ELR (cell line): ENCODE measurements around the gene CCDC138.

Experiments used
- DNase-seq: peaks from one replicate; pipeline ENCODE4 v3.0.0-alpha.2; 2015; ENCODE audit warnings: low read depth

CCDC138 gene

DNA sequence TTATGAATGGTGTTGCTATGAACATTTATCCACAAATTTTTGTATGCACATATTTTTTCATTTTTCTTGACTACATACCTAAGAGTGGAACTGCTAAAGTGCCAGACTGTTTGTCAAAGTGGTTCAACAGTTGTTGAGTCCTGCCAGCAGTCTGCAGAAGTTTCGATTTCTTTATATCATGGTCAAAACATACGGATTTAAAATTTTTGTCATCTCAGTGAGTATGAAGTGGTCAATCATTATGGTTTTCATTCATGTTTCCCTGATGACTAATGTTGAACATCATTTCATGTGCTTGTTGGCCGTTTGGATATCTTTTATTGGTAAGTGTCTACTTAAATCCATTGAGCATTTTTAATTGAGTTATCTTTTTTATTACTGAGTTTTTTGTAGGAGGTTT is 39.2 kb downstream of the CCDC138 start:
- DNase-seq: peak; percentile 7

DNA sequence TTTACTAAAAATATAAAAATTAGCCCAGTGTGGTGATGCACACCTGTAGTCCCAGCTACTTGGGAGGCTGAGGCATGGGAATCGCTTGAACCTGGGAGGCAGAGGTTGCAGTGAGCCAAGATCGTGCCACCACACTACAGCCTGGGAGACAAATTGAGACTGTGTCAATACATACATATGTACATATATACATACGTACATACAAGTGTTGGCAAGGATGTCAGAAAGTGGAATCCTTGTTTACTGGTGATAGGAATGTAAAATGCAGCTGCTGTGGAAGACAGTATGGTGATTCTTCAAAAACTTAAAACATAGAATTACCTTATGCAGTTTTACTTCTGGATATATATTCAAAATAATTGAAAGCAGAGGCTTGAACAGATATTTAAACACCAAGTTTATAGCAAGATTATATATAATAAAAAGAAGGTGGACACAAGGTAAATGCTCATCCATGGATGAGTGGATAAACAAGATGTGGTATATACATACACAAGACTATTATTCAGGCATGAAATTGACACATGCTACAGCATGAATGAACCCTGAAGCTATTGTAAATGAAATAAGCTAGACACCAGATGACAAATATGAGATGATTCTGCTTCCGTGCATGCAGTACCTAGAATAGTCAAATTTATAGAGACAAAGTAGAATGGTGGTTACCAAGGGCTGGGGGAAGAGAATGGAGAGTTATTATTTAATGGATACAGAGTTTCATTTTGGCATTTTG is 43.2 kb downstream of the CCDC138 start:
- no peak for DNase-seq

DNA sequence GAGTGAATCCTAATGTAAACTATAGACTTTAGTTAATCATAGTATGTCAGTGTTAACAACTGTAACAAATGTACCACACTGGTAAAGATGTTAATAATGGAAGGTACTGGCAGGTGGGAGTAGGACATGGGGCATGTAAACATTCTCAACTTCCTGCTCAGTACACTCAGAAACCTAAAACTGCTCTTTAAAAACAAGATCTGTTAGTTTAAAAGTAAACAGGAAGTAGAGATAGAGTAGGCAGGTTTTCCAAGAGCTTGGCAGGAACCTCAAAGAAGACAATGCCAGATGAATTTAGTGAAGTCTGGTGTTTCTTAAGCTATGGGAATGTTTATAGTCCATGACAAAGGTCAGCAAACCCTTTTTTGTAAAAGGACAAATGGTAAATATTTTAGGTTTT is 46.6 kb downstream of the CCDC138 start:
- peak; percentile 8 for DNase-seq

DNA sequence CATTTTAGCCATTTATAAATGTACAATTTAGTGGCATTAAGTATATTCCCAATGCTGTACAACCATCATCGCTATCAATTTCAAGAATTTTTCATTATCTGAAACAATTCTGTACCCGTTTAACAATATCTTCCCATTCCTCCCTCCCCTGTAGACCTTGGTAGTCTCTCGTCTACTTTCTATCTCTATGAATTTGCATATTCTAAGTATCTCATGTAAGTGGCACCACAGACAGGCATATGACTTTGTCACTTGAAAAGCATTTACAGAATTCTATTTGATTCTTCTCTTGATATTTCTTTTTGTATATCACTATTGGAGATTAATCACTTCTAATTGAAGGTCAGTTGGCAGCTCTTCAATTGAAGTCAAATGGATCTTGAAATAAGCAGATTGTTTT is 48.0 kb downstream of the CCDC138 start:
- DNase-seq: no peak

DNA sequence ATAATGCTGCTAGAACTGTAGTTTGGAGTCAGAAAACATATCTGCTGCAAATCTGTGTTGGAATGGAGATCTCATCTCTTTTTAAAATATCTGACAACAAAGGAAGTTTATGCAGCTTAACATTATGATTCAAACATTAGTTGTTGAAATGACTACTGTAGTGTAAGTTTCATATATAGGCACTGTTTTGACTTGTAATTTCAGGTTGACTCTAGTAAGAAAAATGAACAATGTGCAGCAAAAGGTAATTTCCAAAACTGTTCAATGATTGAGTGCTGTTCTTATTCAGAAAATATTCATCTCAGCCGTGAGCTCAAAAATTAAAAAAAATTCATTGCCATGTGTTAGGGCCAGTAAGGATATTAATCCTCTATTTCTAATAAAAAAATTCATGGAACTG is 48.5 kb downstream of the CCDC138 start:
- no peak for DNase-seq

DNA sequence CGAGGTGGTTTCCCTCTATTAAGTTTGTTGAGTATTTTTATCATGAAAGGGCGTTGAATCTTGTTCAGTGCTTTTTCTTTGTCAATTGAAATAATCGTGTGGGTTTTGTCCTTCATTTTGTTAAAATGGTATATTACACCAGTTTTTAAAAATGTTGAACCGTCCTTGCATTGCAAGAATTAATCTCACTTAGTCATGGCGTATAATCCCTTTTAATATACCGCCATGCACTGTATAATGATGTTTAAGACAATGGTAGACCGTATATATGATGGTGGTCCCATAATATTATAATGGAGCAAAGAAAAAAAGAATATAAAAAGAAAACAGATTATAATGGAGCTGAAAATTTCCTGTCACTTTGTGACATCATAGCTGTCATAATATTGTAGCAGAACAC is 50.6 kb downstream of the CCDC138 start:
- no peak for DNase-seq

DNA sequence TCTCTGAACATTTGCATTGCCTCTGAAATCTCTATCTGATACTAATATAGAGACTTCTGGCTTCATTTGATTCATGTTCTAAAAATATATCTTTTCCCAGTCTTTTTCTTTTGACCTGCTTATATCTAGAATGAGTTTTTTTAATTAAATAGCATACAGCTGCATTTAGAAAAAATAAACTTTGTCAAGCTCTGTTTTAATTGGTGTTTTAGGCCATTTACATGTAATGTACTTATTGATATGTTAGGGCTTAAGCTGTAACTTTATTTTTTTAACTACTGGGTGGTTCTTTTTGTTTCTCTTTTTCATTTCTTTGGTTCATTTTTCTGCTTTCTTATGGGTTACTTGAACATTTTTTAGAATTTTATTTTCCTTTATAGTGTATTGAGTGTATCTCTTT is 54.9 kb downstream of the CCDC138 start:
- no peak for DNase-seq

DNA sequence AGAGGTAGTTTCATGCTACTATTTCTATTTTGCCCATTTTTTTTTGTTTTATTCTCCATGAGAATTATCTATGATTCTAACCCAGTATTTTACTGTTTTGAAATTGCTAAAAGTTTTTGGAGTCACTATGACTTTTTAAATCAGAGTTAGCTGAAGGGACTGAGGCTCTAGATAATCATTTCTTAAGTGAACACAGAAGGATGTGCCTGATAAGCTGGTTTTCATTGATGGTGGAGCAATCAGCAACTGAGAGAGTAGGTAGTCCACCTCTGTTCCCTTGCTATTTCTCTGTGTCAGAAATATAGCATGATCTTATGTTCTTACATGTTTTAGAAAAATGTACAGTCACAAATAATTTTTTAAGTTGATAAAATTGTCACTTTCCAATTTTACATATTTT is 59.4 kb downstream of the CCDC138 start:
- DNase-seq: no peak

DNA sequence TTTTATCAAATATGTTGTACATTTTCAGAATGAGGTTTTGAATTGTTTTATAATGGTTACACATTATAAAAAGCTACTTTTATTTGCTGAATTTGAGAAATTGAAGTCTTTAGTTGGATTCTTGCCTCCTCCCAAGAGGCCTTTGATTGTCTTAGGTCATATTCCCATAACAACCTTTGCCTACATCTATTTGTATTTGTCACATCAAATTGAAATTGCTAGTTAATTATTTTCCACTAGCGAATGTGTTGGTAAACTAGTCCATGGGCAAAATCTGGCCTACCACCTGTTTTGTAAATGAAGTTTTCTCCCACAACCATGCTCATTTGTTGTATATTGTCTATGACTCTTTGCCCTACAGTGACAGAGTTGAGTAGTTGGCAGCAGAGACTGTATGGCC is 60.4 kb downstream of the CCDC138 start:
- DNase-seq: no peak

DNA sequence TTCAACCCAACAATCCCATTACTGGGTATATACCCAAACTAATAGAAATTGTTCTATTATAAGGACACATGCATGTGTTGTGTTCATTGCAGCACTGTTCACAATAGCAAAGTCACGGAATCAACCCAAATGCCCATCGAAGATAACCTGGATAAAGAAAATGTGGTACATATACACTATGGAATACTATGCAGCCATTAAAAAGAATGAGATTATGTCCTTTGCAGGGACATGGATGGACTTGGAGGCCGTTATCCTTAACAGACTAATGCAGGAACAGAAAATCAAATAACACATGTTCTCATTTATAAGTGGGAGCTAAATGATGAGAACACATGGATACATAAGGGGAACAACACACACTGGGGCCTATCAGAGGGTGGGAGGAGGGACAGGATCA is 65.8 kb downstream of the CCDC138 start:
- no peak for DNase-seq

DNA sequence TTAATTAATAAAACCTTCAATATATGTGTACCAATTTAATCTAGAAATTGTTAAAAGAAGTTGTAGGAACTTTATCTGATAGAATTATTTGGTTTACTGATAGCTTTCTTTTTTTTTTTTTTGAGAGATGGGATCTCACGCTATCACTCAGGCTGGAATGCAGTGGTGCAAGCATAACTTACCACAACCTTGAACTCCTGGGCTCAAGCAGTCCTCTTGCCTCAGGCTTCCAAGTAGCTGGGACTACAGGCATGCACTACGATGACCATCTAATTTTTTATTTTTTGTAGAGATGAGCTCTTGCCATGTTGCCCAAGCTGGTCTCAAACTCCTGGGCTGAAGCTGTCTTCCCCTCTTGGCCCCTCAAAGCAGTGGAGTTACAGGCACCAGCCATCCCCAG is 66.8 kb downstream of the CCDC138 start:
- peak; percentile 32 for DNase-seq

DNA sequence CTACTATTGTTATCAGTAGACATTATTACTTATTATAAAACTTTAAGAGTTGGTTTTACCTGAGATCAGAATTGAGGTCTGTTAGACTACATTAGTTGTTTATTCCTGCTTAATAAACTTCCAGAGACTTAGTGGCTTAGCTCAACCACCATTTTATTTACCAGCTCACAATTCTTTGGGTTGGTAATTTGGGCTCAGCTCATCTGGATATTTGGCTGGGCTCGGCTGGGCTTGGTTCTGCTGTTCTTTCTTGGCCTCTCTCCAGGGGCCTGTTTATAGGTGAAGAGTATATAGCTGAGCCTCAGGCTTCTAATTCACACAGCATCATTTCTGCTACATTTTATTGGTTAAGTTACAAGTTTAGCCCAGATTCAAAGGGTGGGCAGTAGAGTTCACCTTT is 67.9 kb downstream of the CCDC138 start:
- DNase-seq: no peak

DNA sequence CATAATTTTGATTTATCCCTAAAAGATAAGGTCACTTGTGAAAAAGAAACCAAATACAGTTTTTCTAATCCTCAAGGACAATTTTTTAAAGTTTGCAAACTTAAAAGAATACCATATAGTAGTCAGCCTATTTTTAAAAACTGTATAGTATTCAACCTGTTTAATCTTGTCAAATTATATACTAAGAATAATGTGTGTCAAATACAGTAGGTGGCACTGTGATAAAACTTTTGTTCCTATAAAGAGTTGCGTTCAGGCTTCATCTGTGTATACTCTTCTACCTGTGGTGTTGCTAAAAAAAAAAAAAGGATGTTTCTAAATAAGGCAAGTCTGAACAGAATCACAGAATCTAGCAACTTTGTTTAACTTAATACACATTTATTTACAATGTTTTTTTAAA is 68.6 kb downstream of the CCDC138 start:
- DNase-seq: peak; percentile 28

DNA sequence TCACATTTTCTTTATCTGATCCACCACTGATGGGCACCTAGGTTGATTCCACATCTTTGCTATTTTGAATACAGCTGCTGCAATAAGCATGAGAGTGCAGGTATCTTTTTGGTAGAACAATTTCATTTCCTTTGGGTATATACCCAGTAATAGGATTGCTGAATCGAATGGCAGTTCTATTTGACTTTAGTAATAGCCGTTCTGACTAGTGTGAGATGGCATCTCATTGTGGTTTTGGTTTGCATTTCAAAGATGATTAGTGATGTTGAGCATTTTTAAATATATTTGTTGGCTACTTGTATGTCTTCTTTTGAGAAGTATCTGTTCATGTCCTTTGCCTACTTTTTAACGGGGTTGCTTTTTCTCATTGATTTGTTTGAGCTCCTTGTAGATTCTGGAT is 72.3 kb downstream of the CCDC138 start:
- DNase-seq: peak; percentile 70

DNA sequence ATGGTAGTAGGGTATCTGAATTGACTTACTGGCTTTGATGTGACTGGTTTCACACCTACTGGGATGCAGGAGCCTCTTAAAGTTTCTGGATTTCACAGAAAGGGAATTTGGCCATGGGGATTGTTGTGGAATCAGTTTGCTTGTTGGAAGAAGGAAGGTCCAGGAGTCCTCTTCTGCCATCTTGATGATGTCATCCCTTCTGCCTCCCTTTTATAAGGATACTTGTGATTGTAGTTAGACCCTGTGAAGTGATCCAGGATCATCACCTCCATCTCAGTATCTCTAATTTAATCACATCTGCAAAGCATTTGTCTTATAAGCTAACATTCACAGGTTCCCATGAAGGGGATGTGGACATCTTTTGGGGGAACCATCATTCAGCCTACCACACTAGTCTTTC is 79.5 kb downstream of the CCDC138 start:
- DNase-seq: no peak

DNA sequence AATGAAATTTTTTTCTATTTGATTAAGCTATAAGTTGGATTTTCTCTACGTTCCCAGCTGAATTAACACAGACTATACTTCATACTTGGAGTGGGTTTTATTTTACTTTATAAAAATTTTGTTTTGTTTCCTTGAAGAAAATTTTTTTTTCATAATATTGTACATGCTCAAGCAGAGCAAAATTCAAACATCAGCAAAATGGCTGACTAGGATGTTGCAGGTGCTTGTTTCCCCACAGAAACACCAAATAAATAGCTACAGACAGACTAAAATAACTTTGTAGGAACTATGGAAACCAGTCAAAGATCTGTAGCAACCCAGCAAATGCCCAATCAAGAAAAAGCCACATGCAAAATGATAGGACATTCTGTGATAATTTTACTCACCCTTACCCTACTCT is 82.3 kb downstream of the CCDC138 start:
- DNase-seq: no peak

DNA sequence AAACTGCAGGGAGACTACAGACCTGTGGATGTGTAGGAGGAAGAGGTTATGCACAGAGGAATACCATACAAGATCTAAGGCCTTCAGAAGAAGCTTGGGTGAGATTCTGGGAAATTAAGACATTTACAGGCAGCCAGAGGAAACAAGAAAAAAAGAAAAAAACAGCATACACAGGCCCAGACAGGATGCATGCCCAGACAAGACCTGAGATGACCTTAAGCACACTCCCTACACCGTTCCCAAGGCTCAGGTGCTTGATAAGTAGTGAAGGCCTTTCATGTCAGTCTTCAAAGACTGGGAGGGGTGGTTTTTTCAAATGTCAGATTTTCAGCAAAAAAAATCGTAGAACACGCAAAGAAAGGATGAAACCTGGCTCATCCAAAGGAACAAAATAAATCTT is 83.0 kb downstream of the CCDC138 start:
- DNase-seq: no peak

DNA sequence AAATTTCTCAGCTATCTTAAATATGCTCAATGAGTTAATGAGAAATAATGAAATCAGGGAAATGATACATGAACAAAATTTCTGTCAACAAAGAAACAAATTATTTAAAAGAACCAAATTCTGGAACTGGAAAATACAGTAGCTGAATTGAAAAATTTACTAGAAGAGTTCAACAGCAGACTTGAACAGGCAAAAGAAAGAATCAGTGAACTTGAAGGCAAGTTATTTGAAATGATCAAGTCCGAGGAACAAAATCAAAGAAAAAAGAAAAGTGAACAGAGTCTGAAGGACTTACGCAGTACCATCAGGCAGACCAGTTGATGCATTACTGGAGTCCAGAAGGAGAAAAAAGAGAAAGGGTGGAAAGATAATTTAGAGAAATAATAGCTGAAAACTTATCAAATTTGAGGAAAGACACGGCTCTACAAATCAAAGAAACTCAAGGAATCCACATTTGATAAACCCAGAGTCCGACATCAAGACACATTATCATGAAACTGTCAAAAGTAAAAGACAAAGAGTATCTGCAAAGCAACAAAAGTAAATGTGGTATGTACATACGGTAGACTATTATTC is 83.6 kb downstream of the CCDC138 start:
- no peak for DNase-seq

DNA sequence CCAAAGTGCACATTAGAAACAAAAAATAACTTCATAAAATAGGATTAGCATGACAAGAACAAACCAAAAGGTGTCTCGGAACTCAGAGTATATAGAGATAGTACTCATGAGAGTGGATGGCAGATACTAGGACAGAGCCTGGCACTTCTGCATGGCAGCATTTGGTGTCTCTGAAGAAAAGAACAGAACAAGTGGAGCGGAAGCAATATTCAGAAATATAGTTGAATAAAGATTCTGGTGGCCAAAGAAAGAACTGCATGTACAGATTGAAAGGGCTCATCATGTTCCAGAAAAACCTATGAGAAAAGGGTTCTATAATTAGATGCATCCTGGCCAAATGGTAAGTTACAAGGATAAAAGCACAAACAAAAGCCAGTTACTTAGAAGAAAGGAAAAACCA is 90.9 kb downstream of the CCDC138 start:
- no peak for DNase-seq

DNA sequence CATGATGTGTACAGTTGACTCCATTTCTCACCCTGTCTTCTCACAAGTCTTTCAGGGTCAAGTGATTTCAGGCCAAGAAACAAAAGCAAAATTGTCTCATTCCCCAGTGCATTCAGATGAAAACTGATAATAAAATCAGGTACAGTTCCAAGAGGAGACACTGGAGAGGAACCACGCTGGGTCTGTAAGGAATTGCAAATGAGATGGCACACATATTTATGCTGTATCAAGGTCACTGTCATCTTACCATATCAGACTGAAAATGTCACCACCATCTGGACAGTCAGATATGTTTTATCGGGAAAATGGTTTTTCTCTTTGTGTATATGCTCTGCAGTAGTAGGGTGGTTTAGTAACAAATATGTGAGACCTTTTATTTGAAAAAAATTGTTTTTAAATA is 91.7 kb downstream of the CCDC138 start:
- DNase-seq: no peak

DNA sequence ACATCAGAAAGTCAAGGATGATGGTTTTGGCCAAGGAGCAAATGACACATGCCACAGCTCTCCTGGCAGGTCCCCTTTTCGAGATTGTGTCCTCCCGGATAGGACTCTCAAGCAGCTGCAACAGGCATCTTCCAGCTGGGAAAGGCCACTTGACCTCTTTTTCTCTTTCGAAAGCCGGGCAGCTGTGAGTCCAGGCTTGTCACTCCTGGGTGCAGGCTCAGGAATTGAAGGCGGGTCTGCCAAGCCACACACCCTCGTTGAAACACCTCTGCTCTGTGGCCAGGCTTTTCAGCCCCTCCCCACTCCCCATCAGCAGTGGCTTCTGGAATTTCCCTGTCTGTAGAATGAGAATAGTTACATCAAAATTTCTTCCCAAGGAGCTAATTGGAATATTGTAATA is 98.0 kb downstream of the CCDC138 start:
- no peak for DNase-seq

DNA sequence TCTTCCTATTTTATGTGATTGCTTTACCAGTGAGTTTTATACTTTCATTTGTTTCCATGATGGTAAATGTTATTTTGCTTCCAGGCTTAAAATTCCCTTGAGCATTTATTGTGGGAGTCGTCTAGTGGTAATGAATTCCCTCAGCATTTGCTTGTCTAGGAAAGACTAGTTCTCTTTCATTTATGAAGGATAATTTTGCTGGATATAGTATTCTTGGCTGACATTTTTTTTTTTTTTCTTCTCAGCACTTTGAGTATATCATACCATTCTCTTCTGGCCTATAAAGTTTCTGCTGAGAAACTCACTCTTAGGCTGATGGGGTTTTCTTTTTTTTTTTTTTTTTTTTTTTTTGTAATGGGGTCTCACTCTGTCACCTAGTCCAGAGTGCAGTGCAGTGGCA is 103.3 kb downstream of the CCDC138 start:
- no peak for DNase-seq

DNA sequence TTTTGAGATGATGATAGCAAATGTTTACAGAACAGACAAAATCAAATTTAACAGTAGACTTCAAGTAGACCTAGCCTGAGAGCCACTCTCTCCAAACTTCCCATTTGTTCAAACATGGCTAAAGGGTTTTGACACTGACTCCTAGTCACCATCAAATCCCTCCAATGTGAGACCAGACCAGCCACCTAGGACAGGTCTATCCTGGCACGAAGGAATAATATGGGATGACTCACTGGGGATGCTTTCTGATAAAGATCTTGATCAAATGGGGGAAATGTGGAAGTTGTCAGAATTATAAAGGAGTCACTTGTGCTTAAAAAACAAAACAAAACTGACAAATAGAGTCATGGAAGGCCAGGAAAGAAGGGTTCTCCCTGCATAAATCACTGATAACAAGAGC is 106.7 kb downstream of the CCDC138 start:
- DNase-seq: peak; percentile 23

DNA sequence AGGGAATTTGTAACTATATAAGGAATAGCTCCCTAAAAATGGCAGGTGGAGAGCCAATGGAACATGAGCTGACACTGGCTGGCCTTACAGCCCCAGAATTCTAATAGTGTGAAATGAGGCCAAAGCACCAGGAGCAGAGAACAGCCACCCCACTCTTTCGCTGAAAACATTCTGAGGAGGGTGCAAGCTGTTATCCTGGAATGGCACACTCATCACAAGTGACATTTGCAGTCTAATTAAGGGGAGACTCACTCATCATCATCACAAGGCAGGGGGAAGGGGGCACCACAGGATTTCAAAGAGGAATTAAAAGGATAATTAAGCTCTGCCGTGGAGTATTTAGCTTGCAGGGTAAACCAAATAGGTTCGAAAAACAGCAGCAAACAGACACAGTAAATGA is 108.2 kb downstream of the CCDC138 start:
- DNase-seq: no peak
